HG03565 (cell line): ENCODE results near the gene SORT1.
A peak's percentile ranks its signal among the peaks of the same experiment; 100 is the strongest.

Experiments
- ATAC-seq: cut with Tn5 transposase; IDR thresholded peaks from one replicate; pipeline ENCODE4 v1.9.1; 2021; ENCODE audit warnings: mild to moderate bottlenecking, moderate library complexity; ENCODE audit not compliant: unreplicated experiment

The SORT1 gene

GRCh38 chr1:109263597-109264378, 133.9 kb downstream of the SORT1 start:
- ATAC-seq, result peak; percentile 49

- no peak for ATAC-seq
Observed at GRCh38 chr1:109263234-109263596, 134.5 kb downstream of the SORT1 start.

- ATAC-seq, result no peak
Observed at GRCh38 chr1:109262231-109263055, 135.3 kb downstream of the SORT1 start.

GRCh38 chr1:109261578-109261977, 136.1 kb downstream of the SORT1 start:
- ATAC-seq, result no peak

GRCh38 chr1:109261006-109261405, 136.7 kb downstream of the SORT1 start:
- no peak for ATAC-seq

- ATAC-seq, result no peak
Observed at GRCh38 chr1:109259674-109260557, 137.8 kb downstream of the SORT1 start.
